ENCODE measurements around the gene RABGEF1.
"Not testable (repeated sequence)": the region's sequence is repeated elsewhere in the genome, so short reads cannot be mapped to it uniquely, and the experiment has no call there.

The RABGEF1 gene

GRCh38 chr7:66817208-66817795, 76.8 kb downstream of the RABGEF1 start:
- not testable (repeated sequence) for DNase-seq

- DNase-seq: not testable (repeated sequence)
These were observed 77.4 kb downstream of the RABGEF1 start for GRCh38 chr7:66817956-66818355.

- no peak for DNase-seq
These were observed 83.5 kb downstream of the RABGEF1 start for GRCh38 chr7:66824041-66824440.

GRCh38 chr7:66825538-66825937, 85.0 kb downstream of the RABGEF1 start:
- DNase-seq: peak in 1 of 2 donors; percentile 45

- DNase-seq: no peak
These were observed 86.1 kb downstream of the RABGEF1 start for GRCh38 chr7:66826649-66827048.

- not testable (repeated sequence) for DNase-seq
These were observed 90.4 kb downstream of the RABGEF1 start for GRCh38 chr7:66830976-66831375.

GRCh38 chr7:66832531-66833351, 92.2 kb downstream of the RABGEF1 start:
- no peak for DNase-seq

- DNase-seq: peak; percentile 26 to 45
These were observed 96.5 kb downstream of the RABGEF1 start for GRCh38 chr7:66837007-66837406.

- no peak for DNase-seq
These were observed 97.1 kb downstream of the RABGEF1 start for GRCh38 chr7:66837661-66838060.

GRCh38 chr7:66839814-66840213, 99.3 kb downstream of the RABGEF1 start:
- no peak for DNase-seq

GRCh38 chr7:66840316-66840715, 99.8 kb downstream of the RABGEF1 start:
- no peak for DNase-seq

- DNase-seq: no peak
These were observed 101.4 kb downstream of the RABGEF1 start for GRCh38 chr7:66841898-66842297.

GRCh38 chr7:66843492-66843891, 103.0 kb downstream of the RABGEF1 start:
- DNase-seq: not testable (repeated sequence)

- peak; percentile 99 for DNase-seq
These were observed 104.2 kb downstream of the RABGEF1 start for GRCh38 chr7:66844552-66845378.

GRCh38 chr7:66845379-66846095, 105.0 kb downstream of the RABGEF1 start:
- DNase-seq: peak in 1 of 2 donors; percentile 8

- not testable (repeated sequence) for DNase-seq
These were observed 105.5 kb downstream of the RABGEF1 start for GRCh38 chr7:66846096-66846445.

GRCh38 chr7:66847523-66847855, 107.0 kb downstream of the RABGEF1 start:
- not testable (repeated sequence) for DNase-seq

- peak in 1 of 2 donors; percentile 58 for DNase-seq
These were observed 107.6 kb downstream of the RABGEF1 start for GRCh38 chr7:66847879-66848790.

- DNase-seq: no peak
These were observed 118.8 kb downstream of the RABGEF1 start for GRCh38 chr7:66859339-66859738.

- peak in 1 of 2 donors; percentile 17 for DNase-seq
These were observed 119.5 kb downstream of the RABGEF1 start for GRCh38 chr7:66859794-66860645.

- DNase-seq: no peak
These were observed 120.2 kb downstream of the RABGEF1 start for GRCh38 chr7:66860767-66861166.
